GM21390 (cell line): Measurements from ENCODE around the gene RAB13.

Experiments used
- ATAC-seq: cut with Tn5 transposase; IDR thresholded peaks from one replicate; pipeline ENCODE4 v1.9.1; 2021; ENCODE audit not compliant: unreplicated experiment

The RAB13 gene

GRCh38 chr1:153978274-153978909 is 7.7 kb downstream of the RAB13 start:
- ATAC-seq, result no peak

- ATAC-seq, result no peak
These were observed 8.6 kb downstream of the RAB13 start, which contains the start of gene JTB for GRCh38 chr1:153977250-153978240. Gene JTB (minus strand): TSS chr1:153977674. CDS start chr1:153977252, 422 bp downstream.

- ATAC-seq, result no peak
These were observed 9.3 kb downstream of the RAB13 start for GRCh38 chr1:153976819-153977249.

GRCh38 chr1:153973525-153973924 is 12.6 kb downstream of the RAB13 start:
- ATAC-seq, result no peak

- no peak for ATAC-seq
These were observed 13.1 kb downstream of the RAB13 start for GRCh38 chr1:153973071-153973470.

GRCh38 chr1:153970346-153970745 is 15.8 kb downstream of the RAB13 start:
- no peak for ATAC-seq

GRCh38 chr1:153968972-153969371 is 17.2 kb downstream of the RAB13 start:
- ATAC-seq, result no peak

- ATAC-seq, result no peak
These were observed 17.7 kb downstream of the RAB13 start for GRCh38 chr1:153968408-153968807.

GRCh38 chr1:153968000-153968363 is 18.2 kb downstream of the RAB13 start:
- no peak for ATAC-seq

- ATAC-seq, result peak; percentile 61
These were observed 18.8 kb downstream of the RAB13 start, which contains the start of gene CREB3L4 for GRCh38 chr1:153967107-153967999. Gene CREB3L4 (plus strand): TSS chr1:153967902. CDS start chr1:153968526, 624 bp downstream.

GRCh38 chr1:153963850-153964331 is 22.2 kb downstream of the RAB13 start:
- no peak for ATAC-seq

- ATAC-seq, result peak; percentile 43
These were observed 22.9 kb downstream of the RAB13 start, which contains the start of gene SLC39A1 for GRCh38 chr1:153963030-153963849. Gene SLC39A1 (minus strand): TSS chr1:153963537. CDS start chr1:153962715, 822 bp downstream.

GRCh38 chr1:153962088-153963029 is 23.8 kb downstream of the RAB13 start:
- no peak for ATAC-seq

GRCh38 chr1:153961421-153961820 is 24.7 kb downstream of the RAB13 start:
- no peak for ATAC-seq

- no peak for ATAC-seq
These were observed 25.9 kb downstream of the RAB13 start for GRCh38 chr1:153960206-153960605.

- no peak for ATAC-seq
These were observed 26.7 kb downstream of the RAB13 start for GRCh38 chr1:153959454-153959853.

GRCh38 chr1:153958961-153959260 is 27.2 kb downstream of the RAB13 start:
- ATAC-seq, result no peak

GRCh38 chr1:153958111-153958960 is 27.8 kb downstream of the RAB13 start, which contains the start of gene CRTC2:
Gene CRTC2 (minus strand): TSS chr1:153958612. CDS start chr1:153958497, 115 bp downstream.
- peak; percentile 75 for ATAC-seq
